D341Med (cell line): ENCODE data around the gene RGS17.
"Not testable (repeated sequence)": the region's sequence is repeated elsewhere in the genome, so short reads cannot be mapped to it uniquely, and the experiment has no call there.

Experiments used
- DNase-seq: peaks from one replicate; pipeline ENCODE4 v3.0.0; 2012; ENCODE audit warnings: low spot score

The RGS17 gene

DNA sequence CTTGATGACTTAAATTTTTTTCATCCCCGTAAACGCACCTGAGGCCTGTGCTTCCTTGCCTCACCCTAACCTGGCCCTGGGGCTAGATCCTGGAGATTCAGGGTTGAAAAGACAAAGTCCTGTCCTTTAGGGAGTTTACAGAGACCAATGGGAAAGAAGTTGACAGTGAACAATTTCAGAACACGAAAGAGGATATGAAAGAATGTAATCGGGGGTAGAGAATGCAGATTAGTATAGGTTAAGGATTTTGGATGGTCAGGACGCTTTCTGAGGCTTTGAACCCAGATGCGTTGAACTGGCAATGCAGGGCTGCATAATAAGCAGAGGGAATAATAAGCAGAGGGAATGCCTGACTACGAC is 146.6 kb downstream of the RGS17 start:
- no peak for DNase-seq

DNA sequence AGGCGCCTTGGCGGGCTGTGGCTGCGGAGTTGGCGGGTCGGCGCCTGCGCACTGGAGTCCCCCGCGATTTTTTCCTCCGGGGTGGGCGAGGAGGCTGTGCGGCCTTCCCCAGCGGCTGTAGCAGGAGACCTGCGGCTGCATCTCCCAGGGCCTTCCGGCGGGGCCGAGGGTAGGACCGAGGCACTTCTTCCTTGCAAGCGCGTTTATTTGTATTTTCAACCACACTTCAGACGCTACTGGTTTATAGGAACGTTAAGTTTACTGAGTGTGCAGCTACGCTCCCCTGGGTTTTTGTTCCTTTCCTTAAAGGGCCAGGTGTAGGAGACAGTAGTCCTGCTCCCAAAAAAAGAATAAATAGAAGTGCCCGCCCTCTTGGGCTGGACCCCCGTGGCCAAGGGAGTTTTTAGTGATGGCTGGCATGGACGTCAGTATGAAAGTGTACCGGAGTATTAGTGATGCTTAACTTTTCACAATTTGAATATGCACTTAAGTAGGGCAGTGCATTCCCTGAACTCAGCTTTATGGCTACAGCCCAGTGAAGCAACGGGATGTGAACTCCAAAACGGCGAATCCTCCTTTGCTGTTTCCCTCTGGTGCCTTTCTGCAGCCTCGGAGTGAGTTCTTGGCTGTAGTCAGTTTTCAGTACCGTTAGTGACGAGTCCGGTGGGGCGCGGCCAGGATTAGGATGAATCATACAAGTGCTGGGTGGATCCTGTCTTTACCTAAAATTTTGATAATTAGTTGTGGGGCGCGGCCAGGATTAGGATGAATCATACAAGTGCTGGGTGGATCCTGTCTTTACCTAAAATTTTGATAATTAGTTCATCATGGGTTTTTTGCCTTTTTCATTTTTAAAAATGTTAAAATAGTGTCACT is 147.2 kb downstream of the RGS17 start:
- DNase-seq, result peak; percentile 97

DNA sequence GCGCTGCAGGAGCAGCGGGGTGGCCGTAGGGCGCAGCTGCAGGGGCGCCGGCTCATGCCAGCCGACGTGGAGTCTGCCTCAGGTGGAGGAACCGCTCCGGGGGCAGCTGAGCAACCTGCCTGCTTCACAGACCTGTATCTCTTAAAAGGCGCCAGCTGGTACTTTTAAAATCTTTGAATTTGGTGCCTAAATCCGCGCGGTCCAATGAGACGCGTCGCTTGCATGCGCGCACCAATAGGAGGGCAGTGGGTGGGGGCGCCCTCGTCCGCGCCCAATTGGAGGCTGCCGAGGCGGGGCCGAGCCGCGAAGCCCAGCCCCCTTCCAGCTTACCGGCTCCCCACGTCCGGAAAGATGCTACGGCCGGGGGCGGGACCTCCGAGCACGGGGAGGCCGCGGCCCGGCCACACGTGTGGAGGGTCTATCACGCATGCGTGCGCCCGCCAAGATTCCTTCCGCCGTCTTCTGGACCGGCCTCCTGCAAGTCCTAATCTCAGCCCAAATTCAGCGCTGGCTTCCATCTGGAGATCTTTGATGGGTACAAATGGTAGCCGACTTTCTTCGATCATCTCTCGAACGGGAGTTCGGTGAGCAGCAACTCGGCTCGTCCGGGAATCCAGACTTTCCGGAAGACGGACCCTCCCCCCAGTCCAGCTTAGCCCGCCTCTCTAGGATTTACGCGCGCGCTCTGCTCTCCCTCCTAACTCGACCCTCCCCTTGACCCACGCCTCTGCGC is 148.0 kb downstream of the RGS17 start, which contains the start of gene FBXO5:
Gene FBXO5, minus strand, starts transcription at position 138 of the 733 bp plus-strand sequence. Its CDS starts 82 bp downstream, at position 56.
- peak; percentile 96 for DNase-seq

DNA sequence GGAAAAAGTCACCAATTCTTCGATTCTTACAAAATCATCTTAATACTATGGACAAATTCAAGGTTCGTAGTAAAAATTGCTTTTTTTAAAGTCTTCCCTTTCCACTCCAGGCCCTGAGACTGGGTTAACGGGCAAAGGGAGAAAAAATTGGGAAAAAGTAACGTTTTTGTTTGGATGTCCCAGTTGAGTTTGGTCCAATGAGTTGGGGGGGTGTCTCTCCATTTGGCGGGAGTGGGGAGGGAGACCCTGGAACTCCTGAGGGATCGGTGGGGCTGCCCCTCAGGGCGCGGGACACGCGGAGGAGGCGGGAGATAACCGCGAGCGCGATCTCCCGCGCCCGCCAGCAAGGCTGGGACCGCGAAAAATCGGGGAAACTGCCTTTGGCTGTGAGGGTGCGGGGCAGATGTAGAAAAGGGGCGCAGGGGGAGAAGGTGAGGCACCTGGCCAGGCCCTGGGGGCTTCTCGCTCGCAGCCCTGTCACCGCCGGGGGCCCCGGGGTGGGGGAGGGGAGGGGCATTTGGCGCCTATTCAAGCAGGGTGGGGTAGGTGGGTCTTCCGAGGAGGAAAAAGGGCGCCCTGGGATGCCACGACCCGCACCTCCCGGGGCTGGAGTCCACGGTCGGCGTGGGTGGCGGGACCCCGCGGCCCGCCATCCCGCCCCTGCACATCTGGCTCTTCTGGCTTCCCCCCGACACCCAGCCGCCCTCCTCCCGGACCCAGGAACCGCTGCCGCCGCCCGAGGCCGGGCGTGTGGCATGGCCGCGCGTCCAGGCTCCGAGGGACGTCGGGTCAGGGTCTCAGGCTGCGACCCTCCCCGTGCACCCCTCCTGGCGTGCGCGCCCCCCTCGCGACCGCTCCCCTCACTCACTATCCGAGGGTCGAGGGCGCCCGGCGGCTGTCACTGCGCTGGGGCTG is 148.8 kb downstream of the RGS17 start:
- peak; percentile 57 for DNase-seq

DNA sequence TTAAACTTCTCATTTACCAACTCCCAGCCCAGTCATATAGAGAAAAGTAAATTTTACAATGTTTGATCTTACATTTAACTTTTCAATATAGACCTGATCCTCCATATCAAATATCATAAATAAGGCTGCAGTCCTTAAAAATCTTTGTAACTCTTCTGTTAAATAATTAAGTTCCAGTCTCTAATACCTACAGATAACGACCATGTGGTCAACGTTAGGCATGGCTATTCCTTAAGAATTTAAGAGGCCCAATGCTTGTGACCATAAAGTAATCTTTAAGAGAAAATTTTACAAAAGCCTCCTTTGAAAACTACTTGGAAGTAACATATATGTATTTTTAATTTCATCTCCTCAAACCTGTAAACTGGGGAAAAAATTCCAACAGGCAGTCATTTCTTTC is 149.9 kb downstream of the RGS17 start:
- no peak for DNase-seq

DNA sequence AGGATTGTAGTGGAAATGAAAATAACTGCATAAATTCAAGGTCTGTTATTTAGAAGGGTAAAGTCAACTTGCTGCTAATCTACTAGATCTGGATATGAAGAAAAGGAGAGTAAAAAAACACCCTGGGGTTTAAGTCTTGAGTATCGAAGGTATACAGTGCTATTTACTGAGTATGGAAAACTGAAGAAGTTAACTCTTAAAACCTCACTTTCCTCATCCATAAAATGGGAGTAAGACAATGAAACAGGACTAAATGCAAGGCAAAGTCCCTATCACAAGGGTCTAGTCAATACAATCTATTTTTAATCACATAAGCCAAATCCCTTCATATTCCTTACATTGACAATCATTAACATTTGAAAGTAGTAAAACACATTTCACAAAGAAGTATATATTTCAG is 150.4 kb downstream of the RGS17 start:
- DNase-seq, result no peak

DNA sequence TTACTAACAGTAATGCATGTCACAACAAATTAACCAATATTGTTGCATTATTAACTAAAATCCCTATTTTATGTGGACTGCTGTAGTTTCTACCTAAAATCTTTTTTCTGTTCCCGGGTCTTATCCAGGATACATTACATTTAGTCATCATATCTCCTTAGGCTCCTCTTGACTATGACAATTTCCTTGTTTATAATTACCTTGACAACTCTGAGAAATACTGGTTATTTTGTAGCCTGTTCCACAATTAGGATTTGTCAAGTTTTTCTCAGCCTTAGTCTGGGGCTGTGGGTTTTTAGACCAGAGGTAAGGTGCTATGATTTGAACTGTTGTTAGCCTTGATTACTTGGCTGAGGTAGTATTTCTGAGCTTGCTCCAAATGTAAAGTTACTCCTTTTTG is 152.0 kb downstream of the RGS17 start:
- DNase-seq, result no peak

DNA sequence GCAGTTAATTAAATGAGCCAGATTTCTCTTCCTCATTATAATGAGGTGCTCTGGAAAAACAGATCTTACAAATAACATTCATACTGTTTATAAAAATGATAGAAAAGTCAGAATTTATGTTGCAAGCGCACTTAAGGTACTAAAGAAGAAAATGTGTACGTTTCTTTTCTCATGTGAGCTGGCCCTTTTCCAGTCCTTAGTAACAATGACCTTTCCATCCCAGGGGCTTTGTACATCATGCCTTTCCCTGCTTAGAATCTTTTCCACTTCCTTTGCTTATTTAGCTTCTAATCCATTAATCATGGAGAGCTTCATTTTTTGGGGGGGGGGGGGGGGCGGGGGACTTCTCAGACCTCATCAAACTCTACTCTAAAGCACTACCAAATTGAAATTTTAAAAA is 153.0 kb downstream of the RGS17 start:
- DNase-seq, result no peak

DNA sequence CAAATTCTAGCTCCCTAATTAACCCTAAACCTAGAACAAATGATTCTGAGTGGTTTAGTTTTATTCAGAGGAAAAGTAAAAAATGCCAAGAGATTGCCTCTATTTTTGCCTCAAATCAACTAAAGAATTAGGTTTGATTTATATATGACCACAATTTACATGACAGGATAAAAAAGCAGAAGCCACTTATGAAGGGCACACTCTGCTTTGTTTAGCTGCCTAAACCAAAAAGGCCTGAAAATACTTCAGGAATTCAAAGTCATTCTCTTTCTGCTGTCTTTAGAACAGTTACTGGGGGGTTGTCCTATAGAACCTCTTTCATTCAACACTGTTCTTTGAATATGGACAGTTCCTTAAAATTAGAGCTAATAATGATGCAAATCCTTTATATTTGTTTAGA is 153.5 kb downstream of the RGS17 start:
- no peak for DNase-seq

DNA sequence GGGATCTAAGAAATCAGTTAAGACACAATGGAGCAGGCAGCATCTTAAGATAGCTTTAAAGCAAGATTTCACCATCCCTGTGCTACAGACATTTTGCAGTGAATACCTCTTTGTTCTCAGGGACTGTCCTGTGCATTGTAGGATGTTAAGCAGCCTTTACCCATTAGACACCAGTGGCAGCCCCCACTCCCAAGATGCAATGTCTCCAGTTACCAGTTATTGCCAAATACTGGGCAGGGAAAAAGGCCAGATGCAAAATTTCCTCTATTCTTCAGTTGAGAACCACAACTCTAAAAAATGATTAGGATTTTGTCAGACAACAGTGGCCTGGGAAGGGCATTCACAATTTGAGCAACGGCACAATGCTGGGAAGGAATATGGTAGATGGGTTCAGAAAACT is 154.3 kb downstream of the RGS17 start:
- no peak for DNase-seq

DNA sequence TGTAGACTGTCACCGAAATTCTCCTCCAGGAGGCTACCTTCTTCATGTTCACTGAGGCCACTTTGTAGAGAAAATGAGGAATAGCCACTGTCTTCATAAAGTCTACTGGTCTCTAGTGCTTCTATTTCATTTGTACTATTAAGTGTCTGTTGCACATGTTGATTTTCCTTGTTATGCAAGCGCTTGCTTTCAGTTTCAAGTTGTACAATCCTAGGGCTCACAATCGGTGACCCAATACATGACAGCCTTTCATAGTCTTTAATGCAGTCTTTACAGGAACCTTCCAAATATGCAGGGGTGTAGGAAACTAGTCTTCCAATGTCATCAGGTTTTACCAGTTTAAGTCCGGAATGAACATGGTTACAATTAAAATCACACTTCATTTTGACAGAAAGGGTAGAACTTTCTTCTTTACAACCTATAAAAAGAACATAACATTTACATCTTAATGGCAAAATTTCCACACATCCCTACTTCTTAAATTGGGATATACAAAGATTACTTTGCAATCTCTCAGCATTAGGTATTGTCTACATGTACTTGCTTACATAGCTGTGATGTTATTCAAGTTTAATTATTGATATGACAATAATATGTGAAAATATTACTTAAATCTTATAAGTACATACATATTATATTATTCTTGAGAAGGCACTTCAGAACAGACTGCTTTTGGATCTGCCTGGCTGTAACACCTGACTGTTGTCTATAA is 155.7 kb downstream of the RGS17 start:
- DNase-seq, result no peak

DNA sequence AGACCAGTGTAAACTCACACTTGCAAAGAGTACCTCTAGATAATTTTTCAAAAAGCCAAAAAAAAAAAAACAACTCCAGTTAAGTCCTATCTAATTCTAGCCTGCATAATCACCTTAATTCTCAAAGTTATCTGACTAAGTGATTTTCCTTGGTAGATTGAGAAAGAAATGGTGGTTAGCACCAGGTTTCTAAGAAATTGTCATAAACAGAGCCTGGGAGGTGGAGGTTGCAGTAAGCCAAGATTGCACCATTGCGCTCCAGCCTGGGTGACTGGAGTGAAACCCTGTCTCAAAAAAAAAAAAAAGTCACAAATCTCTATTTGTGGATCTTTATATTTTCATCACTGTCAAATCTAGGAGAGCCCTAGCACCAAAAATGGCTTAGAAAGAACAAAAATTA is 157.2 kb downstream of the RGS17 start:
- no peak for DNase-seq

DNA sequence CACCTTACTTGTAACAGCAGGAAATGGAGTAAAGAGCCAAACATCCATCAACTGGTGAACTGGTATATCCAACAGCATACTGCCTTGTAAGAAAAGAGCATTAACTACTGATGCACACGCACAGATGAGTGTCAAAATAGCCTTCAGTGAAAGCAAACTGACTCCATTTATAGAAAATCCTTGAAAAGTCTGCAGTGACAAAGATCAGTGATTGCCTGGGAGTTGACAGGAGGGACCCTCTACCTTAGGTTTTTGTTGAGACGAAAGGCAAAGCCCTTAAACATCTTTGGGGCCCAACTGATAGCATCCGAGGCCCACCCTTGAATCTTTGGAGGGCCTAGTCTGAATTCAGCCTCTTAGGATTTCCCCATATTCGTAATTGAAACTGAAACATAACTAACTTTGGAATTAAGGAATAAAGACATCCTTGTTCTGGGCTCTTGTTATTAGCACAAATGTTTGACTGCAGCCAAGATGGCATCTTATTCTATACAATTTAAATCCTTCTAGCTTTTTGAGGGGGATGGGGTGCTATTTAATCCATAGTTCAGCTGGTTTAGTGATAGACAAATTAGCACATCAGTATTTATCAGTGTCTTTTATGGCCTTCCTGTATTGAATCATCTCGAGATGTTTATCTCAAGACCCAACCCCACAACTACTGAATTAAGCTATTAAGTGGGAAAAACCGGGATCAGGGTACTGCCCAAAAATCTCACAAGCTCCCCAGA is 161.2 kb downstream of the RGS17 start:
- no peak for DNase-seq

DNA sequence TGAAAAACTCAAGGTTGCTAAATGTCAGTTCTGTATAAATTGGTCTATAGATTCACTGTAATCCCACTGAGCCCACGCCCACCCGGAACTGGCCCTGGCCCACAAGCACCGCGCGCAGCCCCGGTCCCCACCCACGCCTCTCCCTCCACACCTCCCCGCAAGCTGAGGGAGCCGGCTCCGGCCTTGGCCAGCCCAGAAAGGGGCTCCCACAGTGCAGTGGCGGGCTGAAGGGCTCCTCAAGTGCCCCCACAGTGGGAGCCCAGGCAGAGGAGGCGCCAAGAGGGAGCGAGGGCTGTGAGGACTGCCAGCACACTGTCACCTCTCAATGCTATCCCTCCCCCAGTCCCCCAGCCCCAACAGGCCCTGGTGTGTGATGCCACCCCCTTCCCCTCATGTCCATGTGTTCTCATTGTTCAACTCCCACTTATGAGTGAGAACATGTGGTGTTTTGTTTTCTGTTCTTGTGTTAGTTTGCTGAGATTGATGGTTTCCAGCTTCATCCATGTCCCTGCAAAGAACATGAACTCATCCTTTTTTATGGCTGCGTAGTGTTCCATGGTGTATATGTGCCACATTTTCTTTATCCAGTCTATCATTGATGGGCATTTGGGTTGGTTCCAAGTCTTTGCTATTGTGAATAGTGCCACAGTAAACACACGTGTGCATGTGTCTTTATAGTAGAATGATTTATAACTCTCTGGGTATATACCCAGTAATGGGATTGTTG is 164.8 kb downstream of the RGS17 start:
- DNase-seq, result not testable (repeated sequence)

DNA sequence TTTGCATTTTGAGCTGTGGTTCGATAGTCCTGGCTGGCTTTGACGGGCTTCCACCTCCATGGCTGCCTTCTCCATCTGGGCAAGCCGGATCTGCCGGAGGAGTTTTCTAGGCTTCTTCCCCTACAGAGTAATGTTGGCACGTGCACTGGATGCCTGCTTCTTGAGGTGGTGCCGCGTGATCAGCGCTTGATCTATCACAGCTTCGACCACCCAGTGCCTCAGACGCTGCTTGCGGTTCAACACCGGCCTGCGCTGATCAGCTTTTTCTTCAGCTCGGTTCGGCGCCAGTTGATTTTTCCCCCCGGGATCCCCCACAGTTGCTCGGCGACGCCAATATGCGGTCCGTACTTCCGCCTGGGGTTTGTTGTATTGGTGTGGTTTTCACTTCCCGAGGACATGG is 171.7 kb downstream of the RGS17 start:
- no peak for DNase-seq

DNA sequence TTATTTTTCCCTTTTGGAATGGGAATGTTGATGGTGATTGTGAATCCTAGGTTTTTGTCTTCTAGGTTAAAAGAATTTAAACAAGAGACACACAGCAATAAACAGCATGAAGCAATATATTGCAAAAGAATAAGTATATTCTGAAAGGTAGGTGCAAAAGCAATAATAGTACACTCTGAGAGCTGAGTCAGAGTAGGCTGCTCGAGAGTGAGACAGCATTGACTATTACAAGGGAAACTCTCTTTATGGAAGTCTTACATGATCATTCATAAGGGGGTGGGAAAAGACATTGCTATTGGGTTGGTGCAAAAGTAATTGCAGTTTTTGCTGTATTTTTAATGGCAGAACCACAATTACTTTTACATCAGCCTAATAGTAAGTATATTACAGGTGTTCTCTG is 173.3 kb downstream of the RGS17 start:
- DNase-seq, result no peak
